LNCAP (cell line): ENCODE results near the gene ADAM11.

Experiments used
- CTCF ChIP-seq: fragments of 450-650 bp; IDR thresholded peaks from 2 replicates; pipeline ENCODE4 v1.5.1; 2017; ENCODE audit warnings: mild to moderate bottlenecking

The ADAM11 gene

GRCh38 chr17:44820631-44821212 lies 61.9 kb downstream of the ADAM11 start:
- TF ChIP-seq CTCF = no peak

DNA sequence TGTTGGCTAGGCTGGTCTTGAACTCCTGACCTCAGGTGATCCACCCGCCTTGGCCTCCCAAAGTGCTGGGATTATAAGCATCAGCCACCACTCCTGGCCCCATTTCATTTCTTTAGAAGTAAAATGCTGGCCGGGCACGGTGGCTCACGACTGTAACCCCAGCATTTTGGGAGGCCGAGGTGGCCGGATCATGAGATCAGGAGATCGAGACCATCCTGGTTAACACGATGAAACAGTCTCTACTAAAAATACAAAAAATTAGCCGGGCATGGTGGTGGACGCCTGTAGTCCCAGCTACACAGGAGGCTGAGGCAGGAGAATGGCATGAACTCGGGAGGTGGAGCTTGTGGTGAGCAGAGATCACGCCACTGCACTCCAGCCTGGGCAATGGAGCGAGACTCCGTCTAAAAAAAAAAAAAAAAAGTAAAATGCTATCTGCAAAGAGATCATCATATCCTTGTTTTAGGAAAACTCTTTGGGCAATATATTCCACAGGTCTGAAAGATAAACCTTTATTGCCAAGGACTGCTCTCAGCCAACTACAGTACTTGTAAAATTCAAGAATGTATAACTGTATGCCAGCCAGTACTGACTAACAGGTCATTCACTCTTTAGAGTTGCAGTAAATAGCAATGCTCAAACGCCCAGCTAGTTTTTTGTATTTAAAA lies 67.5 kb downstream of the ADAM11 start:
- no peak for TF ChIP-seq CTCF

DNA sequence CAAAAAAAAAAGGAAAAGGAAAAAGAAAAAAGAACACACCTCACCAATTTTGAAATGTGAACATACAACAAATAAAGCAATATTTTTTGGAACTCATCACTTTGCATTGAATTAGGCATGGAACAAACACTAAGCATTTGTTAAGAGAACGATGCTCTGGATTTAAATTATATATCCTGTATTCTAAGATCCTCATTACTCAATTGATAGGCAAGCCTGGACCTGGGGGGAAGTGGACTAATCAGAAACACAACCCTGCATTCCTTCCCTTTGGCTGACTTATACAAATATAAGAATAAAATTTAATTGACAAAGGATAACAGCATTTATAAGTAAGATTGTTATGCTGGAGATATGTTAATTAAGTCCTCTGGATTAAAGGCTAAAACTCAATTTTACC lies 69.1 kb downstream of the ADAM11 start:
- no peak for TF ChIP-seq CTCF

- TF ChIP-seq CTCF = no peak
These were observed 70.2 kb downstream of the ADAM11 start for GRCh38 chr17:44828919-44829522.

- TF ChIP-seq CTCF = no peak
These were observed 71.0 kb downstream of the ADAM11 start, which contains the start of gene GJC1 for GRCh38 chr17:44829523-44830358. TSS of gene GJC1 (minus strand) at chr17:44830287. CDS start at chr17:44805817, 24,470 bp downstream.

DNA sequence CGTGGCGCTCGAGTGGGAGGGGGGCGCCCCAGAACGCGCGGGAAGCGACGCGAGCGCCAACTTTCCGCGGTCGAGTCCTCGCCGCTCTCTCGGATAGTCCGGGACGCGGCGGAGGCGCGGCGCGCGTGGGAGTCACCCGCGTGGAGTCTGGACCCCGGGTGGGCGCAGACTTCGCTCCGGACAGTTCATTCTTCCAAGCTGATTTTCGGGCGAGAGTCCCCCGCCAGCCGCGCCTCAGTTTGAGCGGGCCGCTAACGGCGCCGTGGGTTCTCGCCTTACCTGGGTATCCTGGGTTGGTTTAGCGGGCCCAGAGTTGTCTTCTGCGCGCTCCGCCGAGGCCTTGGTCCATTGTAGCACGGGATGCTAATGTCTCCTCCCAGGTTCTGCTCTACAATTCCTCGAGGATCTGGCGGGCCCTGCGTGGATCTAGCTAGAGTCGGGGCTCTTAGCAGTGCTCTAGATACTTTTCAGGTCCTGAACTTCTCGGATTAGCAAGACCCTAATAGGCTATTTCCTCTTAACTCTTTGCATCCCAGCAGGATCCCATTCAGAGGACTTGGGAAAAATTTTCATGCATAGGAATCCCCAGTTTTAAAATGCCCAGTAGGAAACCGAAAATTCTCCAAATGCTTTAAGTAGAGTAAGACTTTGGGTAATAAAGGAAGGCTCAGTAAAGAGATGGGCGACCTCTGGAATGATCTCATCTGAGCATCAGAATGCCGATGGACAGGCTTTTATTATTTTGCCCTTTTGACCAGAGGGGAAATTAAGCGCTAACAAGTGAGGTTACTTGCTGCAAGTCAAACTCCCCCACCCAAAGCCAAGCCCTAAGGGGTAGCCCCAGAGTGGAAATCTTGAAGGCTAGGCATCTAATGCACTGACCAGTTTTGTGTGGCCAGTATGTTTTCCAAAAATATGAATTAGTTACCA lies 71.8 kb downstream of the ADAM11 start:
- TF ChIP-seq CTCF = no peak
